Gastroesophageal sphincter (tissue), 3 donors: ENCODE results near the gene WLS.
"Not testable (repeated sequence)": the region's sequence is repeated elsewhere in the genome, so short reads cannot be mapped to it uniquely, and the experiment has no call there.

ENCODE experiments used
- EP300 ChIP-seq: sonication (generic); formaldehyde crosslinking; IDR thresholded peaks from one replicate; pipeline ENCODE4 v1.6.1; 2017; ENCODE audit warnings: antibody characterized with exemption, mild to moderate bottlenecking
- TF ChIP-seq, protein P1 (sequence below), 4 experiments: fragments of 200-600 bp in 2 of 4; fragments of 450-650 bp in 2 of 4; sonication (generic) in 1 of 4; IDR thresholded peaks; one replicate each; pipeline ENCODE4 v1.5.1; 2017 to 2019; ENCODE audit warnings: antibody characterized with exemption in 4 of 4, mild to moderate bottlenecking in 2 of 4, moderate library complexity in 2 of 4

GRCh38 chr1:68160935-68161334, 71.4 kb downstream of the WLS start:
- TF ChIP-seq, protein P1, sequence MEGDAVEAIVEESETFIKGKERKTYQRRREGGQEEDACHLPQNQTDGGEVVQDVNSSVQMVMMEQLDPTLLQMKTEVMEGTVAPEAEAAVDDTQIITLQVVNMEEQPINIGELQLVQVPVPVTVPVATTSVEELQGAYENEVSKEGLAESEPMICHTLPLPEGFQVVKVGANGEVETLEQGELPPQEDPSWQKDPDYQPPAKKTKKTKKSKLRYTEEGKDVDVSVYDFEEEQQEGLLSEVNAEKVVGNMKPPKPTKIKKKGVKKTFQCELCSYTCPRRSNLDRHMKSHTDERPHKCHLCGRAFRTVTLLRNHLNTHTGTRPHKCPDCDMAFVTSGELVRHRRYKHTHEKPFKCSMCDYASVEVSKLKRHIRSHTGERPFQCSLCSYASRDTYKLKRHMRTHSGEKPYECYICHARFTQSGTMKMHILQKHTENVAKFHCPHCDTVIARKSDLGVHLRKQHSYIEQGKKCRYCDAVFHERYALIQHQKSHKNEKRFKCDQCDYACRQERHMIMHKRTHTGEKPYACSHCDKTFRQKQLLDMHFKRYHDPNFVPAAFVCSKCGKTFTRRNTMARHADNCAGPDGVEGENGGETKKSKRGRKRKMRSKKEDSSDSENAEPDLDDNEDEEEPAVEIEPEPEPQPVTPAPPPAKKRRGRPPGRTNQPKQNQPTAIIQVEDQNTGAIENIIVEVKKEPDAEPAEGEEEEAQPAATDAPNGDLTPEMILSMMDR (IDR thresholded peaks at IDR 0.05), result not testable (repeated sequence)
- TF ChIP-seq EP300, result not testable (repeated sequence)
